Neutrophil (primary cell): ENCODE data around the gene SYP.

Experiments used
- H3K27ac ChIP-seq: fragments of 200-600 bp; sonication (generic); 2 replicates; pipeline ENCODE4 v1.5.1; 2016; ENCODE audit warnings: mild to moderate bottlenecking, moderate library complexity
- H3K27me3 ChIP-seq: fragments of 200-600 bp; sonication (generic); 2 replicates; pipeline ENCODE4 v1.6.0; 2016; ENCODE audit warnings: mild to moderate bottlenecking
- H3K36me3 ChIP-seq: fragments of 200-600 bp; sonication (generic); 2 replicates; pipeline ENCODE4 v1.5.1; 2017
- H3K4me1 ChIP-seq, 2 experiments: fragments of 200-600 bp in 1 of 2; sonication (generic) in 1 of 2; 1 replicate in 1 of 2; 2 replicates in 1 of 2; pipeline versions ENCODE4 v1.5.1 to v1.6.1; 2013 to 2016; ENCODE audit warnings: low read depth in 1 of 2, low read length in 1 of 2, mild to moderate bottlenecking in 1 of 2, moderate library complexity in 1 of 2; ENCODE audit not compliant: control insufficient read depth in 1 of 2, insufficient read depth in 1 of 2
- H3K4me3 ChIP-seq, 2 experiments: fragments of 200-600 bp in 1 of 2; sonication (generic) in 1 of 2; 1 replicate in 1 of 2; 2 replicates in 1 of 2; pipeline ENCODE4 v1.5.1; 2013 to 2016; ENCODE audit warnings: low read depth in 1 of 2, low read length in 1 of 2, mild to moderate bottlenecking in 1 of 2, moderate library complexity in 1 of 2
- H3K9me3 ChIP-seq: fragments of 200-600 bp; sonication (generic); 2 replicates; pipeline ENCODE4 v1.5.1; 2016
- CTCF ChIP-seq: fragments of 200-600 bp; sonication (generic); IDR thresholded peaks from 2 replicates; pipeline ENCODE4 v1.5.1; 2016; ENCODE audit warnings: antibody characterized with exemption

SYP gene

GRCh38 chrX:49199906-49200771 is at the start of gene SYP:
Gene SYP, minus strand, starts transcription at chrX:49200193. Its CDS starts 7 bp downstream, at chrX:49200186.
- Histone ChIP-seq H3K27ac (no peak within 1 kb of the TSS), H3K4me3 (peak within 1 kb of the TSS; percentile 32 to 43), H3K9me3 (no peaks in the 10 kb centered on the region), H3K27me3 (peaks cover 29% of the 10 kb centered on the region), H3K36me3 (no peaks in the 10 kb centered on the region), H3K4me1 (peaks cover 0 to 9% of the 10 kb centered on the region in 2 experiments)
- no peak for TF ChIP-seq CTCF

DNA sequence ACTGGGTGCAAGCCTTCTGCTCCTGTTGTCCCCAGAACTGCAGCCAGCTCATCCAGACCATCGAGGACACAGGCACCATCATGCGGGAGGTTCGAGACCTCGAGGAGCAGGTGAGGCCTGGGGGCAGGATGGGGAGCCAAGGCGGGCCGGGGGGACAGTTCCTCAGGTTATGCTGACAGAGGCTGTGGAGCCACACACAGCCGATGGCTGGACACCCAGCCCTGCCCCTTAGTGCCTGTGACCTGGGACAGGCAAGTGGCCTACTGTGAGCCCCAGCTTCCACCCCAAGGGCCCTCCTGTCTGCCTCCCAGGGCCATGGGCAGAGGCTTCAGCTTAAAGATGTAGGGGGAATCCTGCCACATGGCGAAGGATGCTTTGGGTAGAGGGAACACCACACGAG is 49.6 kb upstream of the SYP start:
- Histone ChIP-seq H3K27me3 (no peaks in the 10 kb centered on the region), H3K4me3 (no peak overlapping the region), H3K36me3 (peaks cover 60% of the 10 kb centered on the region), H3K4me1 (no peaks in the 10 kb centered on the region), H3K9me3 (no peaks in the 10 kb centered on the region), H3K27ac (no peak overlapping the region)
- no peak for TF ChIP-seq CTCF

DNA sequence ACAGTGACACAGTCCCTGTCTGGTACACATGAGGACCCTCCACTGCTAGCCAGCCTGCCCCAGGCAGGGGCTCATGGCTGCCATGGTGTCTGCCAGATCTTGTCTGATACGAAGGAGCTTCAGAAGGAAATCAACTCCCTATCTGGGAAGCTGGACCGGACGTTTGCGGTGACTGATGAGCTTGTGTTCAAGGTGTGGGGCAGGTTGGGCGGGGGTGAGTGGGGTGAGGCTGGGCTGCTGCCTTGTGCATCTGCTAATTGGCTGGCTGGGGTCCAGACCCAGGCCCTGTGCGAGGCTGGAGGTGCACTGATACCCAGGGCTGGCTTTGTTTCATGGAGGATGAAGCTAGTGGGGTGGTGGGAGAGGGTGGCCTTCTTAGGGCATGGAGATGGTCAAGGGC is 49.1 kb upstream of the SYP start:
- Histone ChIP-seq H3K9me3 (no peaks in the 10 kb centered on the region), H3K4me1 (no peaks in the 10 kb centered on the region), H3K27ac (no peak overlapping the region), H3K27me3 (no peaks in the 10 kb centered on the region), H3K4me3 (no peak overlapping the region), H3K36me3 (peaks cover 64% of the 10 kb centered on the region)
- TF ChIP-seq CTCF: no peak

- Histone ChIP-seq H3K4me3 (no peak overlapping the region), H3K36me3 (peaks cover 69% of the 10 kb centered on the region)
- TF ChIP-seq CTCF: no peak
Measured at GRCh38 chrX:49247916-49248811, 48.2 kb upstream of the SYP start.

GRCh38 chrX:49247346-49247745 is 47.4 kb upstream of the SYP start:
- peaks cover 77% of the 10 kb centered on the region for H3K36me3 ChIP-seq
- no peak for TF ChIP-seq CTCF
- no peaks in the 10 kb centered on the region for H3K27me3 ChIP-seq
- H3K27ac ChIP-seq: no peak overlapping the region
- H3K4me1 ChIP-seq: no peaks in the 10 kb centered on the region
- no peaks in the 10 kb centered on the region for H3K9me3 ChIP-seq
- no peak overlapping the region for H3K4me3 ChIP-seq

More at GRCh38 chrX:49247916-49248811, 48.2 kb upstream of the SYP start:
- H3K4me1 ChIP-seq: no peaks in the 10 kb centered on the region
- no peaks in the 10 kb centered on the region for H3K9me3 ChIP-seq
- H3K27ac ChIP-seq: no peak overlapping the region
- no peaks in the 10 kb centered on the region for H3K27me3 ChIP-seq
